HepG2 (cell line): ENCODE measurements around the gene TMEM39A. TPM values are rescaled to one million over a fixed set of nuclear protein-coding genes. Genes with fewer than 3 reads are reported as not detected.
A peak's percentile ranks its signal among the peaks of the same experiment; 100 is the strongest.

ENCODE experiments used
- ATAC-seq: fragments of 200-7000 bp; cut with Tn5 transposase; 3 replicates; pipeline ENCODE4 v1.9.1; 2020; ENCODE audit warnings: mild to moderate bottlenecking, moderate library complexity
- BruUV-seq: library from RNA; stranded (reverse); fragments of 400-500 nt; replicated peaks from 2 replicates; lab custom pipeline; 2021; lab: Mats Ljungman, UMichigan
- CTCF ChIA-PET: fragments of 300-600 bp; formaldehyde crosslinking; extraction: SDS; loops from one replicate; lab custom pipeline; 2021; ENCODE audit warnings: low total read pairs, inconsistent platforms, low intra/inter-chr PET ratio; lab: Yijun Ruan, JAX
- POLR2A ChIA-PET: fragments of 350-600 bp; sonication (Branson Sonifier 250); formaldehyde crosslinking; loops from one replicate; lab custom pipeline; 2020; ENCODE audit warnings: antibody characterized with exemption, inconsistent platforms; lab: Yijun Ruan, JAX
- DNase-seq: peaks from one replicate; pipeline ENCODE4 v3.0.0-alpha.2; 2015; ENCODE audit warnings: low spot score
- FAIRE-seq: peaks from 3 replicates; lab custom pipeline; 2011; peaks lifted over from hg19 to GRCh38; lab: Jason Lieb, UNC
- H2AFZ ChIP-seq: one replicate; pipeline ENCODE4 v1.6.1; 2011; ENCODE audit warnings: low read length, inconsistent platforms
- H3K27ac ChIP-seq: fragments of 300-600 bp; 3 replicates; pipeline ENCODE4 v1.8.0; 2011; ENCODE audit warnings: mixed run types, mild to moderate bottlenecking, mixed read lengths, low read length, inconsistent platforms; ENCODE audit not compliant: insufficient read depth; ENCODE audit errors: extremely low read length
- H3K27me3 ChIP-seq, 2 experiments: fragments of 200-600 bp in 1 of 2; 2 replicates in 1 of 2; 3 replicates in 1 of 2; pipeline versions ENCODE4 v1.6.0 to v1.8.0; 2011; ENCODE audit warnings: low read length in 2 of 2, mild to moderate bottlenecking in 2 of 2, moderate library complexity in 2 of 2, inconsistent platforms in 1 of 2; ENCODE audit not compliant: insufficient read depth in 2 of 2, control insufficient read depth in 1 of 2
- H3K36me3 ChIP-seq, 2 experiments: fragments of 200-600 bp in 1 of 2; replicated peaks in 1 of 2; 2 replicates in 1 of 2; 3 replicates in 1 of 2; pipeline versions ENCODE4 v1.5.1 to v1.8.0; 2011; ENCODE audit warnings: low read length in 2 of 2, inconsistent platforms in 1 of 2; ENCODE audit not compliant: insufficient read depth in 2 of 2, control insufficient read depth in 1 of 2
- H3K4me1 ChIP-seq: 2 replicates; pipeline ENCODE4 v1.5.1; 2012; ENCODE audit warnings: low read length, inconsistent platforms; ENCODE audit not compliant: insufficient read depth
- H3K4me2 ChIP-seq: 2 replicates; pipeline ENCODE4 v1.6.0; 2011; ENCODE audit warnings: low read depth, low read length, inconsistent platforms
- H3K4me3 ChIP-seq, 3 experiments: fragments of 200-600 bp in 1 of 3; sonication (generic), shearing (Covaris generic) in 1 of 3; replicated peaks in 1 of 3; 2 replicates each; pipeline ENCODE4 v1.5.1; 2011 to 2016; ENCODE audit warnings: low read length in 3 of 3, inconsistent platforms in 2 of 3, low read depth in 2 of 3, mild to moderate bottlenecking in 2 of 3, control low read depth in 1 of 3, mixed read lengths in 1 of 3; ENCODE audit not compliant: insufficient read depth in 1 of 3
- H3K79me2 ChIP-seq: one replicate; pipeline ENCODE4 v1.6.1; 2011; ENCODE audit warnings: low read length, inconsistent platforms; ENCODE audit not compliant: insufficient read depth
- H3K9ac ChIP-seq: 2 replicates; pipeline ENCODE4 v1.6.0; 2011; ENCODE audit warnings: mild to moderate bottlenecking, low read depth, low read length, inconsistent platforms; ENCODE audit not compliant: insufficient read depth
- H3K9me3 ChIP-seq: 2 replicates; pipeline ENCODE4 v1.5.1; 2012; ENCODE audit warnings: mild to moderate bottlenecking, low read length
- H4K20me1 ChIP-seq: 2 replicates; pipeline ENCODE4 v1.6.0; 2011; ENCODE audit warnings: inconsistent platforms, mild to moderate bottlenecking, low read length, moderate library complexity; ENCODE audit not compliant: insufficient read depth
- PAWR ChIP-seq: sonication (generic); formaldehyde crosslinking; IDR thresholded peaks from 2 replicates; pipeline ENCODE4 v1.4.0; 2020; ENCODE audit warnings: missing genetic modification reagents, mild to moderate bottlenecking, borderline replicate concordance
- WGBS: methylation state at CpG from one replicate; pipeline ENCODE4 v1.1.6; 2017; ENCODE audit warnings: low lambda C conversion rate; 5-methylcytosine and 5-hydroxymethylcytosine counted together
- in situ Hi-C: cut with HindIII; loops from 2 replicates; pipeline ENCODE4 v1.10.0; 2017; ENCODE audit warnings: low pct_unique_long_range_greater_than_20kb; ENCODE audit not compliant: extremely low pct_ligation_motif_present
- intact Hi-C: fragments of 100-400 bp; cut with micrococcal nuclease; formaldehyde crosslinking; loops from one replicate; pipeline ENCODE4 v1.10.0; 2022; ENCODE audit not compliant: unreplicated experiment
- polyA plus RNA-seq, 8 experiments: library from polyadenylated mRNA; depleted of rRNA in 3 of 8; stranded (reverse) in 7 of 8; unstranded in 1 of 8; fragments of >200 nt; fragmentation: Illumina TruSeq in 4 of 8; extraction: Trizol in 4 of 8; gene quantifications; 2 replicates each; pipeline versions ENCODE4 v1.2.1 to v1.2.3, GENCODE V29; 2011 to 2016; ENCODE audit warnings: low read depth in 4 of 8, missing spikeins in 1 of 8, mixed read lengths in 1 of 8; ENCODE audit not compliant: insufficient read depth in 1 of 8
- total RNA-seq, 5 experiments: library from RNA; depleted of rRNA; stranded (reverse); fragments of >200 nt; fragmentation: Illumina TruSeq; extraction: Trizol; gene quantifications; 2 replicates each; pipeline ENCODE4 v1.2.3, GENCODE V29; 2016; ENCODE audit warnings: low read depth in 1 of 5
- TF ChIP-seq, protein P1 (sequence below): sonication (generic); formaldehyde crosslinking; IDR thresholded peaks from 2 replicates; pipeline ENCODE4 v1.5.0; 2020; ENCODE audit warnings: mild to moderate bottlenecking, missing genetic modification reagents
- TF ChIP-seq, protein P2 (sequence below): sonication (generic); formaldehyde crosslinking; IDR thresholded peaks from 2 replicates; pipeline ENCODE4 v1.4.0; 2020; ENCODE audit warnings: missing genetic modification reagents, mild to moderate bottlenecking, borderline replicate concordance

Gene TMEM39A
- total and polyA plus RNA-seq, 2 of the 13 experiments (the other 11 are each of a cell fraction or from before 2014, with no cell fraction given): 55.8 to 64.9 TPM

DNA sequence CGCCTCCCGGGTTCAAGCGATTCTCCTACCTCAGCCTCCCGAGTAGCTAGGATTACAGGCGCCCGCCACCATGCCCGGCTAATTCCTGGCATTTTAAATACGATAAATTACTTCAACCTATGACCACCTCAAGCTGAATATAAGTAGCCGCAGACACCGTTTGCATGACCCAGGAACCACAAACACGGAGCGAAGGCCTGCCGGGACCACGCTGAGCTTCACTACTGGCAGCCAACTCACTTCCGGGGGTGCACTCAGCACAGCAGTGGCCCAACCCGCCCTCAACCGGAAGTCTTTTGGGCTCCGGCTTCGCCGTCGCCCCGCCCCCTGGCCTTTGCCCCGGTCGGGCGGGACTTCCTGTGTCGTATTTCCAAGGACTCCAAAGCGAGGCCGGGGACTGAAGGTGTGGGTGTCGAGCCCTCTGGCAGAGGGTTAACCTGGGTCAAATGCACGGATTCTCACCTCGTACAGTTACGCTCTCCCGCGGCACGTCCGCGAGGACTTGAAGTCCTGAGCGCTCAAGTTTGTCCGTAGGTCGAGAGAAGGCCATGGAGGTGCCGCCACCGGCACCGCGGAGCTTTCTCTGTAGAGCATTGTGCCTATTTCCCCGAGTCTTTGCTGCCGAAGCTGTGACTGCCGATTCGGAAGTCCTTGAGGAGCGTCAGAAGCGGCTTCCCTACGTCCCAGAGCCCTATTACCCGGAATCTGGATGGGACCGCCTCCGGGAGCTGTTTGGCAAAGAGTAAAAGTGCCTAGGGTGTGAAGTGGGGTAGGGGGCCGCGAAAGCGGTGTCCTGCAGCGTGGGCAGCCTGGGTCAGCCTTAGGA, 35.0 kb upstream of the TMEM39A start, which contains the start of gene TIMMDC1 (continued):
- TF ChIP-seq, protein P1, sequence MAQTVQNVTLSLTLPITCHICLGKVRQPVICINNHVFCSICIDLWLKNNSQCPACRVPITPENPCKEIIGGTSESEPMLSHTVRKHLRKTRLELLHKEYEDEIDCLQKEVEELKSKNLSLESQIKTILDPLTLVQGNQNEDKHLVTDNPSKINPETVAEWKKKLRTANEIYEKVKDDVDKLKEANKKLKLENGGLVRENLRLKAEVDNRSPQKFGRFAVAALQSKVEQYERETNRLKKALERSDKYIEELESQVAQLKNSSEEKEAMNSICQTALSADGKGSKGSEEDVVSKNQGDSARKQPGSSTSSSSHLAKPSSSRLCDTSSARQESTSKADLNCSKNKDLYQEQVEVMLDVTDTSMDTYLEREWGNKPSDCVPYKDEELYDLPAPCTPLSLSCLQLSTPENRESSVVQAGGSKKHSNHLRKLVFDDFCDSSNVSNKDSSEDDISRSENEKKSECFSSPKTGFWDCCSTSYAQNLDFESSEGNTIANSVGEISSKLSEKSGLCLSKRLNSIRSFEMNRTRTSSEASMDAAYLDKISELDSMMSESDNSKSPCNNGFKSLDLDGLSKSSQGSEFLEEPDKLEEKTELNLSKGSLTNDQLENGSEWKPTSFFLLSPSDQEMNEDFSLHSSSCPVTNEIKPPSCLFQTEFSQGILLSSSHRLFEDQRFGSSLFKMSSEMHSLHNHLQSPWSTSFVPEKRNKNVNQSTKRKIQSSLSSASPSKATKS (CRISPR knock-in tag): no peak

DNA sequence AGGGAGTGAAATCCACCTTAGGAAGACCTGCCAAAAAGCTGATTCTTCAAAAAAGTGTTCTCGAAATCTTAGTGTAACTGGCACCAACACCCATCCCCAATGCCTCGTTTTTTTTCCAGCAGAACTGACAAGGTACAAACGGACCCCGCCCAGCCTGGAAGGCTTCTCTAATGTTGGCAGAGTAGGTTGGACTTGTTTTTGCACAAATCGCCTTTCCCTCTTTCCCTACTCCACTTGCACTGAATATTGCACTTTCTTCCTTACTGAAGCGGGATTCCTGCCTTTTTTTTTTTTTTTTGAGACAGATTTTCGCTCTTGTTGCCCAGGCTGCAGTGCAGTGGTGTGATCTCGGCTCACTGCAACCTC, 34.4 kb upstream of the TMEM39A start:
- Histone ChIP-seq H3K4me2 (peak overlapping the region; percentile 78), H3K36me3 (no peaks in the 10 kb centered on the region; a peak in 1 of 5 replicates), H3K27ac (peak overlapping the region; percentile 97), H3K4me1 (peaks cover 31% of the 10 kb centered on the region), H3K9ac (peak overlapping the region; percentile 98), H4K20me1 (no peaks in the 10 kb centered on the region), H3K79me2 (peaks cover 26% of the 10 kb centered on the region), H3K9me3 (no peaks in the 10 kb centered on the region), H2AFZ (no peak overlapping the region), H3K27me3 (no peaks in the 10 kb centered on the region; a peak in 1 of 5 replicates), H3K4me3 (peak overlapping the region; percentile 63 to 97 (median 96))
- peak; percentile 20 for DNase-seq
- in situ Hi-C loops (no loop called here), intact Hi-C loops (loop anchor here (1.0 kb wide), 2 partner anchors 29 to 35 kb away; partner anchors contain the start of gene TMEM39A)
- TF ChIP-seq, protein P2, sequence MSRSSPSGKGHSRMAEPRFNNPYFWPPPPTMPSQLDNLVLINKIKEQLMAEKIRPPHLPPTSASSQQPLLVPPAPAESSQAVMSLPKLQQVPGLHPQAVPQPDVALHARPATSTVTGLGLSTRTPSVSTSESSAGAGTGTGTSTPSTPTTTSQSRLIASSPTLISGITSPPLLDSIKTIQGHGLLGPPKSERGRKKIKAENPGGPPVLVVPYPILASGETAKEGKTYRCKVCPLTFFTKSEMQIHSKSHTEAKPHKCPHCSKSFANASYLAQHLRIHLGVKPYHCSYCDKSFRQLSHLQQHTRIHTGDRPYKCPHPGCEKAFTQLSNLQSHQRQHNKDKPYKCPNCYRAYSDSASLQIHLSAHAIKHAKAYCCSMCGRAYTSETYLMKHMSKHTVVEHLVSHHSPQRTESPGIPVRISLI (CRISPR knock-in tag): 0 out of 2 replicates have a peak, but pooled peaks have one; percentile 19
- TF ChIP-seq PAWR (CRISPR knock-in tag): no peak
- no peak for FAIRE-seq
- CTCF ChIA-PET: no interaction called here
- BruUV-seq: TSS peak; percentile 95
- POLR2A ChIA-PET: interaction anchor here (0.6 to 5.4 kb wide), 19 partner anchors 9 to 1098 kb away, joined by 3 to 80 read pairs (median 5); partner anchors contain the start of genes B4GALT4, COX17, GSK3B and NDUFB4
- ATAC-seq: peak; percentile 31
- 0% methylated on average over 8 of the region's 8 CpGs for WGBS
